ENCODE results near the gene INSR. TPM values are rescaled to one million over a fixed set of nuclear protein-coding genes. Genes with fewer than 3 reads are reported as not detected.

INSR gene
- polyA plus RNA-seq, 2 of the 4 experiments (the other 2 are of a cell fraction): 1.8 to 3.3 TPM

- ChIA-PET POLR2A (no interaction called here), CTCF (interaction anchor here (0.6 to 1.0 kb wide), 2 partner anchors 9 to 64 kb away, joined by 3 read pairs; no protein-coding TSS in a partner anchor)
- Histone ChIP-seq H3K4me3 (no peak overlapping the region), H3K27ac (no peak overlapping the region), H3K4me2 (no peak overlapping the region), H3K4me1 (no peaks in the 10 kb centered on the region), H3K9me3 (no peaks in the 10 kb centered on the region)
- TF ChIP-seq, protein P1, sequence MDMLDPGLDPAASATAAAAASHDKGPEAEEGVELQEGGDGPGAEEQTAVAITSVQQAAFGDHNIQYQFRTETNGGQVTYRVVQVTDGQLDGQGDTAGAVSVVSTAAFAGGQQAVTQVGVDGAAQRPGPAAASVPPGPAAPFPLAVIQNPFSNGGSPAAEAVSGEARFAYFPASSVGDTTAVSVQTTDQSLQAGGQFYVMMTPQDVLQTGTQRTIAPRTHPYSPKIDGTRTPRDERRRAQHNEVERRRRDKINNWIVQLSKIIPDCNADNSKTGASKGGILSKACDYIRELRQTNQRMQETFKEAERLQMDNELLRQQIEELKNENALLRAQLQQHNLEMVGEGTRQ (IDR thresholded peaks at IDR 0.05): no peak
- no peak for TF ChIP-seq CEBPB (IDR thresholded peaks at IDR 0.05)
- TF ChIP-seq SMC3 (IDR thresholded peaks at IDR 0.05): no peak
- TF ChIP-seq HOXB5 (CRISPR knock-in tag; IDR thresholded peaks at IDR 0.05): no peak
- TF ChIP-seq ZSCAN20 (CRISPR knock-in tag; IDR thresholded peaks at IDR 0.05): no peak
- TF ChIP-seq EHMT2 (IDR thresholded peaks at IDR 0.05; ENCODE audit: low read depth): no peak
- TF ChIP-seq CTCF (IDR thresholded peaks at IDR 0.05): no peak
- no peak for TF ChIP-seq ESRRA (IDR thresholded peaks at IDR 0.05; ENCODE audit: borderline replicate concordance, low read length)
- TF ChIP-seq FOSL2 (IDR thresholded peaks at IDR 0.05): no peak
- no peak for TF ChIP-seq FOSL2 (CRISPR knock-in tag; IDR thresholded peaks at IDR 0.05)
- TF ChIP-seq MAX (IDR thresholded peaks at IDR 0.05): no peak
- TF ChIP-seq ZNF302 (CRISPR knock-in tag; IDR thresholded peaks at IDR 0.05): no peak
- TF ChIP-seq, protein P2, sequence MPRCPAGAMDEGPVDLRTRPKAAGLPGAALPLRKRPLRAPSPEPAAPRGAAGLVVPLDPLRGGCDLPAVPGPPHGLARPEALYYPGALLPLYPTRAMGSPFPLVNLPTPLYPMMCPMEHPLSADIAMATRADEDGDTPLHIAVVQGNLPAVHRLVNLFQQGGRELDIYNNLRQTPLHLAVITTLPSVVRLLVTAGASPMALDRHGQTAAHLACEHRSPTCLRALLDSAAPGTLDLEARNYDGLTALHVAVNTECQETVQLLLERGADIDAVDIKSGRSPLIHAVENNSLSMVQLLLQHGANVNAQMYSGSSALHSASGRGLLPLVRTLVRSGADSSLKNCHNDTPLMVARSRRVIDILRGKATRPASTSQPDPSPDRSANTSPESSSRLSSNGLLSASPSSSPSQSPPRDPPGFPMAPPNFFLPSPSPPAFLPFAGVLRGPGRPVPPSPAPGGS (IDR thresholded peaks at IDR 0.05): no peak
- TF ChIP-seq GATA3 (IDR thresholded peaks at IDR 0.05; ENCODE audit: borderline replicate concordance): no peak
- TF ChIP-seq PHF8 (IDR thresholded peaks at IDR 0.05; ENCODE audit: borderline replicate concordance, low read depth): no peak
- WGBS (ENCODE audit: missing lambda C conversion rate): 78% methylated on average over 5 of the region's 5 CpGs
- no peak for DNase-seq (ENCODE audit: low read depth in 1 of 2, low spot score in 1 of 2)
- no peak for ATAC-seq
- FAIRE-seq: no peak
These were observed 21.2 kb downstream of the INSR start for GRCh38 chr19:7272856-7273578.

DNA sequence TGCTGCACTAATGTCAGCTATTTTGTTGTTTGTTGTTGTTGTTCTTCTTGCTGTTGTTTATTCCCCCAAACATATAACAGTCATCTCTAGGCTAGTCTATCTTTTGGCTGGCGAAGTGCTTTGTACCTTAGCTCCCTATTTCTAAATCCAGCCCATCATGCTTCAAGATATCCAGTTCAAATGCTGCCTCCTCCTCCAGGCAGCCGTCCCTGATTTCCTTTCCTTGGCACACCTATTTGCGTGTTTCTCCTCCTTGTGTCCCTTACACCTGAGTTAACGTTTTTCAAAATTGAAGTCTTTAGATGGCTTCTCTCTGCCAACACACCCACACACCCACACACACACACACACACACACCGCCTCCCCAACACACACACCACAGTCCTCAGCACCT, 25.5 kb downstream of the INSR start:
- Histone ChIP-seq H3K9me3 (no peaks in the 10 kb centered on the region), H3K27ac (no peak overlapping the region), H3K4me3 (no peak overlapping the region), H3K4me1 (no peaks in the 10 kb centered on the region), H3K4me2 (no peak overlapping the region)
- CTCF ChIA-PET: interaction anchor here (1.2 to 1.3 kb wide), 2 partner anchors 21 to 73 kb away, joined by 3 read pairs; no protein-coding TSS in a partner anchor
- no peak for DNase-seq (ENCODE audit: low read depth in 1 of 2, low spot score in 1 of 2)
- no peak for ATAC-seq
- no peak for TF ChIP-seq CBX8 (IDR thresholded peaks at IDR 0.05)
- no peak for TF ChIP-seq FOSL2 (IDR thresholded peaks at IDR 0.05)
- TF ChIP-seq FOSL2 (CRISPR knock-in tag; IDR thresholded peaks at IDR 0.05): no peak
- no peak for TF ChIP-seq CHD4 (IDR thresholded peaks at IDR 0.05; ENCODE audit: borderline replicate concordance)
- TF ChIP-seq CBX2 (IDR thresholded peaks at IDR 0.05; ENCODE audit: borderline replicate concordance, low read depth): no peak
- no peak for TF ChIP-seq CEBPB (IDR thresholded peaks at IDR 0.05)
- TF ChIP-seq CHD2 (IDR thresholded peaks at IDR 0.05; ENCODE audit: low read length, partially characterized antibody): no peak
- TF ChIP-seq ZFP36 (IDR thresholded peaks at IDR 0.05; ENCODE audit: borderline replicate concordance, partially characterized antibody): peak; percentile 85
- POLR2A ChIA-PET: no interaction called here
- WGBS (ENCODE audit: missing lambda C conversion rate): 80% methylated on average over 5 of the region's 5 CpGs
- no peak for FAIRE-seq

Measured in A549 (cell line).